Mucosa of gallbladder (tissue), 1 donor: Measurements from ENCODE around the gene SOX5. TPM values are rescaled to one million over a fixed set of nuclear protein-coding genes. Genes with fewer than 3 reads are reported as not detected.

Experiments used
- DNase-seq: peaks from one replicate; pipeline ENCODE4 v3.0.0-alpha.2; 2020; ENCODE audit warnings: low spot score
- total RNA-seq: library from RNA; stranded (reverse); gene quantifications from one replicate; pipeline ENCODE4 v1.2.1, GENCODE V29; 2021
- donor health status: DM: no; HTN: no; CAD: no.

Gene SOX5
- total RNA-seq, 1 donor from 2014 or later: 15.0 TPM

- DNase-seq: no peak
Observed at GRCh38 chr12:23611320-23611719, 338.1 kb downstream of the SOX5 start.

DNA sequence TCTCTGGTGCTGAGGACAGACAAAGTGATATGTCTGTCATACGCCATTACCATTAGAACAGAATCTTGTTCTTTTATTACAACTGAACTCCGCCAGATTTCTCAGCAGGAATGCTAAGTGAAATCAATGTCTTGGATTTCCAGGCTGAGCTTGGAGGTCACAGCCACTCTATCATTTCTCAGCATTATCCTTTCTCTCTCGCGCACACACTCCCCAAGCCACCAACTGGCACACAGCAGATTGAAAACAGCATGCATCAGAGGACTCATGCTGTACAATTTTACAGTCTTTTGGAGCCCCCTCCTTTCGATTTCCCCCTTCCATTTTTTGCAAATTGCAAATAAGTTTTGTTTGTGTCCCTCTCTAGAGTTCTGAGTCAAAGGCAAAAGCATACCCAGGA, 348.6 kb downstream of the SOX5 start:
- no peak for DNase-seq

DNA sequence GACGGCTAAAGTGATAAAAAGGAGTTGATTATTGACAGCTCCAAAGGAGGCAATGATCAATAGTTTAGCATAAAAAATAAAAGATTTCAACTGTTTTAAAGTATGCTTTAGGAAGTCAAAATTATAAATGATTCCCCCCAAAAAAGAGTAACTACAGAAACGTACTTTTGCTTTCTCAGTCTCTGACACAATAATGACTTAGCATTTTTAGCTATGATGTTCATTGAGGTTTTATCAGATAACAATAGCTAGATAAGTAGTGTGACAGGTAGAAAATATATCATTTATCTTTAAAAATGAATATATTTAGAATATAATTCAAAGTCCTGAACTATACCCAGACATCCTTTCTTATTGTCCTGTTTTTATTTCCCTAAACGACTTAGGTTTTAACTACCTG, 352.9 kb downstream of the SOX5 start:
- no peak for DNase-seq

DNA sequence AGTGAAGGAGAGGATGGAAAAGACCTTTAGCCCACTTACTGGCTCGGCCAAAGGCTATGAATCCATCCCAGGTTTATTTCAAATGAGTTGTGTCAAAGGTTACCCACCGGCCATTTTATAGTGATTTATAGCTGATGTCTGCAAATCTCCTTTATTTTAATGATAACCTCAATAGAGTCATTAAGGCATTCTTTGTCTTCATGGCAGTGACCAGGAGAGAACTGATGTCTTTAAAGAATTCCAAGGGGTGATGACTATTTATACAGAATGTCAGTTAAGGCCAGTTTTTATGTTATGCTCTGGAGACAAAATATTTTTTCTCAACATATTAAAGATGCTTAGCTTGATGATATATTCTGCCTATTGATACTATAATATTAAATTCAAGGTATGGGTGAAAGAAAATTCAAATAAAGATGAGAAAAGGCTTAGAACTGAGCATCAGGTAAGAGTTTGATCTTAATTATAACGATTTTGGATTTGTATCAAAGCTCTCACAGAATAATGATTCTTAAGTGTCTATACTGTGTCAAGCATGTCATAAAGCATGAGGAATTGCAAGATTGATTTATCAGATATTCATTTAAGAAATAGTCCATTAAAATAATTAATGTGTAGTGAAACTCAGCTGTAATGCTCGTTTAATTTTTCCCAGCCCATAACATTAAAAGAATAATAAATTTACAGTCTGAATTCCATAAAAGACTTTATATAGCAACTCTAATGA, 361.5 kb downstream of the SOX5 start:
- no peak for DNase-seq

GRCh38 chr12:23585782-23586163, 363.7 kb downstream of the SOX5 start:
- no peak for DNase-seq

DNA sequence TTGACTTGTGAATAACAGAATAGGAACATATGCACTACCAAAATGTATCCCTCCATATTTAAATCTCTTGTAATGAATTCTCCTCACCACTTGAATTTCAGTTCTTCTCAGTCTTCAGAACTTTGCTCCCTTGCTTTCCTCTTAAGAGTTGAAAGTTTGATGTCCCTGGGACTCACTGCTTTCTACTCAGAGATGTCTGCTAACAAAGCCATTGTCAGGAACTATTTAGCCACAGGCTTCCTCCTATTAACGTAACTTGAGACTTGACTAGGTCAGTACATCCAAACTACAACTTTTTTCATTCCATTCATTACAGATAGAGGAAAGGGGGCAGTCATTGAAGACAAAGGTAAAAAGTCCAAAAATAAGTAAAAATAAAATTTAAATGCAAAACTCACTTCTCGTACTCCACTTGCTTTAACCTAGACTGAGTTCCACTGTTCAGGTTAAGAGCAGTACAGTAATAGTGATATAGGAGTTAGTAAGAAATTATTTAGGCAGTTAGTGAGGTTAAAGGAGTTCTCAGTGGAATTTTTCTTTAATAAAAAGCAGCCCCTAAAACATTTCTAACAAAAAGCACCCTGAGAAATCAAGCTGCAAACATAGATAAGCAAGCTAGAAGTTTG, 364.2 kb downstream of the SOX5 start:
- DNase-seq: no peak

DNA sequence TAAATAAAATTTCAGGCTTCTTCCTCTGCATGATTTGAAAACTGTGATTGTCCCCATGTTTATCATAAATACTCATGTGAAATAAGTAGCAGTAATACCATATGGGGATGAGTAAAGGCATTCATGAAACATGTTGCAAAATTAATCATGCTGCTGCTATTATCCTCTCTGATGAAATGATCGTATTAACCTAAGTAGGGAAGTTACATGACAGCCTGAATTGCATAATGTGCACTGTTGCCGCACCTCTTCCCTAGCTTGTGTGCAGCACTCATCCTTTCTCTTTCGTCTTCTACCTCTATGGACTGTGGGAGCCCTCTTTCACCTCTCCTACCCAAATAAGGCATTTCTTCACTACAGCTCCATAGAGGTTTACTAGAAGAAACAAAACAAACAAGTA, 367.6 kb downstream of the SOX5 start:
- no peak for DNase-seq

- DNase-seq: no peak
Observed at GRCh38 chr12:23579257-23579656, 370.2 kb downstream of the SOX5 start.

DNA sequence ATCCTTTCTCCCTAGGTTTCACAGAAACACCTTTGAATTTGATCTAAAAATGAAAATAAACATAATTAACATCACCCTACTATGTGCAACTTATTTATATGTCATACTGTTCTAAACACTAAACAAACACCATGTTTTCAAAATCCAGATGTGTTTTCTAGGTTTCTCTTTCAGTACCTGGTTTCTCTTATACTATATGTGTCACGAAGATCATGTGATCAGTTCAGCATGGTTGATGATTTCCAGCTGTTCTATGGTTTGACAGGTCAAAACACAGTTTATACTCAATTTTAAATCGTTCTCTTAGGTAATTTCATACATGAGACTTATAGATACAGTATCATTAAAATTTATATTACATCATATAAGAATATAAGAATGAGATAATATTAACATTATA, 373.1 kb downstream of the SOX5 start:
- no peak for DNase-seq

- no peak for DNase-seq
Observed at GRCh38 chr12:23569356-23569755, 380.1 kb downstream of the SOX5 start.

- DNase-seq: no peak
Observed at GRCh38 chr12:23566133-23566532, 383.3 kb downstream of the SOX5 start.

GRCh38 chr12:23564451-23565152, 384.9 kb downstream of the SOX5 start:
- no peak for DNase-seq

DNA sequence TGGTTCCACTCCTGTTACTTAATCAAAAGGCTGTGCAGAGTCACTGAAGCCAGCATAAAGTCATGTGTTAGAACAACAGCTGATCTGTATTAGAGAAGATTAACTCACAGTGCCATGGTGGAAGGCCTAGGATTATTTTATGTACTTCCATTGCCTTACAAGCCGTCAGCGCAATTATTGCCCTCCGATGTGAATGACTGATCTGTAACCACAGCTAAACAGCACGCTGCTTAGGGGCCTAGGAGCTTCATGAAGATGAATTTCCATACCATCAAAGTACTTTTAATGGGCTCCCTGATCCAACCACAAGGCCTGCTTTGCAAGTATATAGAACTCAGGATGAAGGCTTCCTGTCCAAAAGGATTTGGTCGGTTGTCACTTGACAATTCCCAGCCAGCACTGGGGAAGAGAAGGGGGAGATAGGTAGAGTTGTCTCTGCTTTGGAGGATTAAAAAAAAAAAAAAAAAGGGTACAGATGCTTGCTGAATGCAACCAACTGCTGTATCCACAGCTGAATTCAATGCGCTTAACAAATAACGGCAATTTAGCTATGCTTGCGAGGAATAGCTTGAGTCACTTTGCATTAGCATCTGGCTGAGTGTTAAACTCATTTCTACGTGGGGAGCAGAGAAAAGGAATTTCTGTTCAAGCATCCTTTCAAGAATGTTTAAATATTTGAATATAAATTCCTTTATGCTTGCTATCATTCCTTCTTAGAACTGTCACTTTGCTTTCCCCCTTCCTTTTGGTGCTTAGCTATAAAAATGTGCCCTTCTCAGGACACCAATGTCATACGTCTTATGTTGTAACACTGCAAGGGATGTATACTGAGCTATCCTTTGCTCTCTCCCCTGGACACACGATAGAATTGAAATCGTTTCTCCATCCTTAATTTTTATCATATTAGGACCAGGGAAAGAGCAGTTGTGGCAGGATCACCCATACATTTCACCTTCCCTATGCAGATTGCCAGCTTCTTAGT, 387.8 kb downstream of the SOX5 start:
- no peak for DNase-seq

DNA sequence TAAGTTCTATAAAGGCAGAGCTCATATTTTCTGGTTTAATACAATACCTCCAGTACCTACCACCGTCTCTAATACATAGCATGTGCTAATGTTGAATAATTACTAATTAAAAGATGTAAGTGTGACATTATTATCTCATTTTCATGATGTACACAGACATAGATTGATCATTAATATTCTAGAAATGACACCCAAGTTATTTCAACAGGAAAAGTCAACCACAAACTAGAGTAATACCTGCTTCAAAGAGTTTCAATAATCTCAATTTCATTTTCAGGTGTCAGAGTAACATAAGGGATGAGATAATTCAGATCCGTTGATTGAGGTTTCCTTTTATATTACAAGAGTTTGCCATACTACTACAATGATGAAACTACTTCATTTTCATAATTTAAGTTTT, 388.9 kb downstream of the SOX5 start:
- no peak for DNase-seq

DNA sequence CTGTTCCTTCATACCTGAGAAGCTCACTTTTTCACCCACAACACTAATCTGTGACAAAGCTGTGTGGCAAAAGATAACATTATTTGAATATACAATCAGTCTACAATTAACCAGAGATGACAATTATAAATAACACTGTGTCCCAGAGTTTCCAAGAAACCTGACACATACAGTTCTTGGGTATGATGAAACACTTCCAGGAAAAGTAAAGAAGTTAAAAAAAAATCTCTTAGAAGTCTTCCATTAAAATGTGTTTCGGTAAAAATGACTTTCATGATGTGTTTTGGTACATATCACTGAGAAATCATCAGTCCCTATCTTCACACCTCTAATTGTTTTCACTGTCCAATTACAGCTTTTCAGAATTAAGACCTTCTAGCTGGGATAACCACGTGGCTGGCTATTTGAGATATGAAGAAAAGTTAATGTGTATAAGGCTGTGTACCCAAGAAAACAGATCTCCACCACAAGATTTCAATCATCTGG, 390.2 kb downstream of the SOX5 start:
- DNase-seq: no peak

DNA sequence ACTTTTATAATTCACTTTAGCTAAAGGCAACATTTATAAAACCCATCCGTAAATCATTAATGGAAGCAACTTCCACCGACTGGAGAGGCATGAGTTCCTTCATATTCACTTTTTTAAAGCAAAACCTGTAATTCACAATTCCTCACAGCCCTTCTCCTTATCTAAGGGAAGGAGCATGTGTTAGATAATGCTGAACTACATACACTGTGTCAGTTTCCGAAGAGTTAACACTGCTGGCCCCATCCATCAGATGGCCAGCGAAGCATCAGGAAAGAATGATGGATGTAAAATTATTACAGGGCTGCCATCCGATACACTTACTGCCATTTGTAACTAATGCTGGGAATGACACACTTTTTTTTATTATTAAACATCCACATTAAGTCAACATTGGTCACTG, 392.8 kb downstream of the SOX5 start:
- no peak for DNase-seq

DNA sequence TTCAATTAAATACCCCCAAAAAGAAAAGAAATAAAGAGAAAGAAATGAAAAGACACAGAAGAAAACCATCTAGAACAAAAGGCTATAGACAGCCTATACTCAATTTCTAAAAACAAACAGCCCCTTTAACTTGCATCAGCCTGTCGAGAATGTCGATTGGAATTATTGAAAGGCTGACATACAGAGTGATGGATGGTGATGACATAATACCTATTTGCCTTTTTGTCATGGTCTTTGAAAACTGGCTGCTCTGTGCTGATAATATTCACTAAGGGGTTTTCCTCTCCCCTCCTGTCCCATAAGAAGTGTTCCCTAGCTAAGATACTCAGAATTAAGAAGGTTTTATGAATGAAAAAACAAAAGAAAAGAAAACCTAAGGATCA, 393.7 kb downstream of the SOX5 start:
- no peak for DNase-seq

GRCh38 chr12:23555180-23555824, 394.2 kb downstream of the SOX5 start:
- DNase-seq: no peak

DNA sequence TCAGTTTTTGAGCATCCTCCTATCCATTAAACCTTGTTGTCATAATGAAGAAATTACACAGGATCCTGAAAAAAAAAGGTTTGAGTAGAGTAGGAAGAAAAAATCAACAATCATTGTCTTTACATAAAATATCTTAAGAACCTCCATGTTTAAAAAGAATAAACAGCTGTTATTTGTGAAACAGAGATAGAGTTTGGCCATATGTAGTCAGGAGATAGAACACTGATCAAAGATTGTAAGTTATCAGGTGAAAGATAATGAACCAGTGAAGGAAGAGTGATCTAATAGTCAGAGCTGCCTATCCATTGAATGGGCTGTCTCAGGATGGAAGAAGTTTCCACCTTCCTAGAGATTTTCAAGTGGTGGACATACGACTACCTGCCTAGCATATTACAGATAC, 397.1 kb downstream of the SOX5 start:
- DNase-seq: no peak

DNA sequence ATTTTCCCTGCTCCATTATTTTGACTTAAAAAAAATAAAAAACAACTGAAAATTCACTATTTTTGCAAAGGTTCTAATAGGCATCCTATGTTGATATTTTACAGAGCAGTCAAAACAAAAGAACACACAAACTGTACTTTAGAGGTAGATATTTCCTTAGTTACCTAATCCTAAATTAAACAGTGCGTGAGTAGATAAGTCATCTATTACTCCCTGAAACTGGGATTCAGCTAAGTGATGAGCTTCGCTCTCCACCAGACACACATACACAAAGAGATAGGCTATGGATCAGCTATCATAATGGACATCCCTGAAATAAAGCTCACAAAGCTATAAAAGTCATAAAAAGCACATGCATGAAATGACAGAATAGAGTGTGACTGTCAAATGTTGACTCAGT, 398.7 kb downstream of the SOX5 start:
- no peak for DNase-seq

DNA sequence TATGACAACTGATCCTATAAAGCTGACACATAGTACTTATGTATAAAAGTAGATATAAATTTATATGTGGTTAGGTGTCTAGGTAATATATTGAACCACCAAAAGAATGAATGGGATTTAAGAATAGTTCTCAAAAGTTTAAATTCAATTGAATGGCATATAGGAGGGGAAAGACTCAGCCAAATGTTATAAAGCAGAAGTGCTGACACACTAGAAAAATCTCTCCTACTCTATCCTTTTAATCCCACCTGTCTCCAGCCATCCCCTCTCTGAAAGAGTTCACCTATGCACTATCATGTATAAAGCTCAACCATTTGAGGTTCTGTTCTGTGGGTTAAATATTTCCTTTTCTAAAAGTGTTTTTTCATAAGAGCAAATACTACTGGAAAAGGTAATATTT, 400.7 kb downstream of the SOX5 start:
- DNase-seq: no peak
